HG02970 (cell line): ENCODE measurements around the gene GDI1.
"Not testable (repeated sequence)": the region's sequence is repeated elsewhere in the genome, so short reads cannot be mapped to it uniquely, and the experiment has no call there.

Experiments
- ATAC-seq: cut with Tn5 transposase; IDR thresholded peaks from one replicate; pipeline ENCODE4 v1.9.1; 2021; ENCODE audit warnings: mild to moderate bottlenecking, moderate library complexity, moderate number of reproducible peaks; ENCODE audit not compliant: unreplicated experiment, low FRiP score

GDI1 gene

GRCh38 chrX:154436983-154437752 lies at the start of gene GDI1:
Gene GDI1 (plus strand): TSS chrX:154437154. CDS start chrX:154437255, 101 bp downstream.
- peak; percentile 44 for ATAC-seq

- peak; percentile 26 for ATAC-seq
Observed at GRCh38 chrX:154388094-154388493, 48.9 kb upstream of the GDI1 start.

- ATAC-seq, result not testable (repeated sequence)
Observed at GRCh38 chrX:154388649-154389048, 48.3 kb upstream of the GDI1 start.

GRCh38 chrX:154389812-154390747 lies 46.9 kb upstream of the GDI1 start:
- ATAC-seq, result peak; percentile 59

GRCh38 chrX:154396363-154396762 lies 40.6 kb upstream of the GDI1 start:
- not testable (repeated sequence) for ATAC-seq

GRCh38 chrX:154396973-154397887 lies 39.7 kb upstream of the GDI1 start:
- peak; percentile 27 for ATAC-seq

GRCh38 chrX:154397888-154398667 lies 38.9 kb upstream of the GDI1 start, which contains the start of gene RPL10:
Gene RPL10 (plus strand): TSS chrX:154398377. CDS start chrX:154398520, 143 bp downstream.
- peak; percentile 77 for ATAC-seq

- ATAC-seq, result peak; percentile 7
Observed at GRCh38 chrX:154398668-154399526, 38.1 kb upstream of the GDI1 start.

- no peak for ATAC-seq
Observed at GRCh38 chrX:154399527-154400368, 37.2 kb upstream of the GDI1 start.

- ATAC-seq, result not testable (repeated sequence)
Observed at GRCh38 chrX:154400369-154400817, 36.6 kb upstream of the GDI1 start.

- ATAC-seq, result no peak
Observed at GRCh38 chrX:154401045-154401799, 35.7 kb upstream of the GDI1 start.

- ATAC-seq, result no peak
Observed at GRCh38 chrX:154401918-154402621, 34.9 kb upstream of the GDI1 start.

- ATAC-seq, result no peak
Observed at GRCh38 chrX:154402622-154403127, 34.3 kb upstream of the GDI1 start.

- no peak for ATAC-seq
Observed at GRCh38 chrX:154403192-154403591, 33.8 kb upstream of the GDI1 start.

- no peak for ATAC-seq
Observed at GRCh38 chrX:154403858-154404257, 33.1 kb upstream of the GDI1 start.

- no peak for ATAC-seq
Observed at GRCh38 chrX:154404625-154405192, 32.2 kb upstream of the GDI1 start.
